ENCODE data around the gene EYA3.

EYA3 gene

DNA sequence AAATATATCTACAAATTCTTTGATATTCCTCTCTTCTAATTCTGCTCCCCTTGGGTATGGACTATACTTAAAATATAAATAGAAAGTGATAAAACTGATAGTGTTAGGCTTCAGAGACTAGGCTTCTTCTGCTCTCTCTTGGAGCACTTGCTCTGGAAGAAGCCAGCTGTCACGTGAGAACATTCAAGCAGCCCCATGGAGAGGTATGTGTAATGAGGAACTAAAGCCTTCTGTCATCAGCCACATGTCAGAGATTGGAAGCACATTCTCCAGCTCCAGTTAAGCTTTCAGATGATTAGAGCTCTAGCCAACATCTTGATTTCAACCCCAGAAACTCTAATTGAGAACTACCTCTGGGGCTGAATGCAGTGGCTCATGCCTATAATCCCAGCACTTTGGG is 94.3 kb downstream of the EYA3 start:
- H3K4me3 ChIP-seq (ENCODE audit: low read depth, low read length): no peak overlapping the region
- TF ChIP-seq, protein P1, sequence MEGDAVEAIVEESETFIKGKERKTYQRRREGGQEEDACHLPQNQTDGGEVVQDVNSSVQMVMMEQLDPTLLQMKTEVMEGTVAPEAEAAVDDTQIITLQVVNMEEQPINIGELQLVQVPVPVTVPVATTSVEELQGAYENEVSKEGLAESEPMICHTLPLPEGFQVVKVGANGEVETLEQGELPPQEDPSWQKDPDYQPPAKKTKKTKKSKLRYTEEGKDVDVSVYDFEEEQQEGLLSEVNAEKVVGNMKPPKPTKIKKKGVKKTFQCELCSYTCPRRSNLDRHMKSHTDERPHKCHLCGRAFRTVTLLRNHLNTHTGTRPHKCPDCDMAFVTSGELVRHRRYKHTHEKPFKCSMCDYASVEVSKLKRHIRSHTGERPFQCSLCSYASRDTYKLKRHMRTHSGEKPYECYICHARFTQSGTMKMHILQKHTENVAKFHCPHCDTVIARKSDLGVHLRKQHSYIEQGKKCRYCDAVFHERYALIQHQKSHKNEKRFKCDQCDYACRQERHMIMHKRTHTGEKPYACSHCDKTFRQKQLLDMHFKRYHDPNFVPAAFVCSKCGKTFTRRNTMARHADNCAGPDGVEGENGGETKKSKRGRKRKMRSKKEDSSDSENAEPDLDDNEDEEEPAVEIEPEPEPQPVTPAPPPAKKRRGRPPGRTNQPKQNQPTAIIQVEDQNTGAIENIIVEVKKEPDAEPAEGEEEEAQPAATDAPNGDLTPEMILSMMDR (IDR thresholded peaks at IDR 0.05; ENCODE audit: low read depth, low read length): no peak

DNA sequence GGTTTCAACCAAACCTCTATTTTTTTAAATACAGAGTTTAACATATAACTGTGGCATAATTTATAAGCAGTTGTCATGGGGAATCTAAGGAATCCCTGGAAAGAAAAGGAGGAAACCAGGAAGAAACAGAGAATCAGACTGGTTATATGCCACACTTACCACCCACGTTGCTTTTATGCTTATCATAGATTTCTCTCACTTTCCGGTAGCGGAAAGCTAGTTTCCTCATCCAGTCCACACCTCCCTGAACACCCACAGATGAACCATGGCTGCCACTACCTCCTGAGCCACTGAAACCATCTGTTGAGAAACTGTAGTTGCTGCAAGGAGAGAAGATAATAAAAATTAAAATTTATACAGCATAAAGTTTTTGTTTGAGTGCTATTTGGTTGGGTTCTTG is 95.2 kb downstream of the EYA3 start:
- no peak overlapping the region for H3K4me3 ChIP-seq (ENCODE audit: low read depth, low read length)
- TF ChIP-seq, protein P1 (IDR thresholded peaks at IDR 0.05; ENCODE audit: low read depth, low read length): no peak

DNA sequence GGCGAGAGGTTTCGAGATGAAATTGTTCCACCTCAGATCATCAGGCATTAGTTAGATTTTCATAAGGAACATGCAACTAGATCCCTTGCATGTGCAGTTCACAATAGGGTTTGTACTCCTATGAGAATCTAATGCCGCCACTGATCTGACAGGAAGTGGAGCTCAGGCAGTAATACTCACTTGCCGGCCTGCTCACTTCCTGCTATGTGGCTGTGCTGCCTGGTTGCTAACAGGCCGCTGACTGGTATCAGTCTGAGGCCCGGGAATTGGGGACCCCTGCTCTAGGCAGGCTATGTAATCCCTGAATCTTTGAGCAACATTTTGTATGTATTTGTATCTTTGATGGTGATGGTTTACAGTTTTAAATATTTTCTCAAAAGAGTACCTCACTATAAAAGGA is 96.1 kb downstream of the EYA3 start:
- H3K4me3 ChIP-seq (ENCODE audit: low read depth, low read length): no peak overlapping the region
- TF ChIP-seq, protein P1 (IDR thresholded peaks at IDR 0.05; ENCODE audit: low read depth, low read length): no peak

DNA sequence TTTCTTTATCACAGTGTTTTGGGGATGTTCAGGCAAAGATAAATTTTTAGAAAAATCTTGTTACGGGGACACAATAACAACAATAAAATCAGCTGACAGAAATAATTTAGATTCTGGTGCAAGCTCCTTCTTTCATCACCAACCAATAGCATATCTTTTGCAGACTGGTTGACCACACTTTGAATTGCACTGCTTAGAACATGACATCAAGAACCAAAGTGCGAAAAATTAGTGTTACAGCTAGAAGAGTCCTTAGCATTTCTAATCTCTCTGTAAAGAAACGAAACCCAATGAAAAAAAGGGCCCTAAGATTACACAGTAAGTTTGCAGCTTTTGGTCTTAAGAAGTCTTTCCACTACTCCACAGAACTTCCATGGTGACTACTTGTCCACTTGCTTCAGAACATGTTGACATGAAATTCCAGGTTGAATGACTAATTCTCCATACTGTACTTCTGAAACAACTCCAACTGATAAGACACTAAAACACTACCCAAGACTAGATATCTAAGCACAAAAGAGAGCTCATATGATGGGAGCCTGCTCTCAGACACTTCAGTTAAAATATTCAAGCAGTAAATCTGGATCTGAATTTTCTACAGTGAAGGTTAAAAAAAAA is 97.4 kb downstream of the EYA3 start:
- TF ChIP-seq, protein P1 (IDR thresholded peaks at IDR 0.05; ENCODE audit: low read depth, low read length): no peak
- H3K4me3 ChIP-seq (ENCODE audit: low read depth, low read length): no peak overlapping the region

DNA sequence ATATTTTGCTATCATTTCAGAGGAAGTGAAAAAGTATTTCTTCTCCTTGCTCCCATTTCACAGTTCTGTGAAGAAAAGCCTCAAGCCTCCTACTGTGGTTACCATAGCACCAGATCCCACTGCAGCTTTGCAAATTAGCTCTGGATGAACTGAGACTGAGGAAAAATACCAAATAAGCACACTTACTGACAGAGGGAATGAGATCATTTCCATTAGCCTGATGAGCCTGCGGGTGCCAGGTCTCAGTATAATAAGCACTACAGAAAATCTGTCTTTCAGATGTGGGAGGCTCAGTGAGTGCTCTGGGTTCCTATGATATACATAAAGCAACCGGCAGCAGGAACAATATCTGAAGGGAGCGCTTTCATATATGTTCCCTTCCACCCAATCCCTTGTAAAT is 107.3 kb downstream of the EYA3 start:
- TF ChIP-seq, protein P1 (IDR thresholded peaks at IDR 0.05; ENCODE audit: low read depth, low read length): no peak
- no peak overlapping the region for H3K4me3 ChIP-seq (ENCODE audit: low read depth, low read length)

DNA sequence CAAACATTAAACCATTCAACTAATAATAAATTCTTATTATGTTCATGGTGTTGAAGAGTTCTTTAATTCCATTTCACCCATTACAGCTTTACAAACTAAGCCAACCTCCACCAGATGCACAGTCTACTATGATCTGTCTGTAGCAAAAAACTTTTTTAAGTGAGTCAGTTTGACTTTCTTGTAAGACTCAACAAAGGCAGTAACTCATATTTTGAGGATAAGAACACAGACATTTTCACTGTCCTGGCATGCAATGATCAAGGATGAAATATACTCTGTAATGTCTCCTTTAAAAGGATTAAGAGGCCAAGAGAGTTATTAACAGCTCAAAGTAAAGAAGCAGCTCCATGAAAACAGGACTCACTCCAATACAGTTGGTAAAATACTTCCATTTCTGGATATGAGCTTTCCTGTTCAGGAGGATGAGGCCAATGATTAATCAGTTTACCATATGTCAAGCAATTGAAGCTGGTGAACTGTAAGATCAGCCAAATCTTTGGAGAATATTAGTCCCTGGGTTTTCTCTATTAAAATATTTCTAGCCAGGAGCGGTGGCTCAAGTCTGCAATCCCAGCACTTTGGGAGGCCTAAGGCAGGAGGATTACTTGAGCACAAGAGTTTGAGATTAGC is 108.1 kb downstream of the EYA3 start:
- no peak overlapping the region for H3K4me3 ChIP-seq (ENCODE audit: low read depth, low read length)
- TF ChIP-seq, protein P1 (IDR thresholded peaks at IDR 0.05; ENCODE audit: low read depth, low read length): no peak

DNA sequence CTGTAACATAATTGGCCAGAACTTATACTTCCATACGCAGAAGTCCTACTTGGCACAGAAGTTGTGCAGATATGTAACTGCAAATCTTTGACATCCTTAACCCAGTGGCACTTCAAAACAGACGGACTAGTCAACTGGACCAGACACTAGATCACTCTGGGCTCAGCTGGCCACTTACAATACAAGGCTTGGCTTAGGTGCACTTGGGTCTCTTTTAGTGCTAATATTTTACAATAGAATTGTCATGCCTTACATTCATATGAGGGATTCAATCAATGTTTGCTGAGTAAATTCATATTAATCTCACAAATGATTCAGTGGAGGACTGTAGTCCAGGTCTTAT is 108.6 kb downstream of the EYA3 start:
- TF ChIP-seq, protein P1 (IDR thresholded peaks at IDR 0.05; ENCODE audit: low read depth, low read length): peak; percentile 0; the same call in 1 of the 2 replicates

More for the DNA sequence above, 108.6 kb downstream of the EYA3 start:
- no peak overlapping the region for H3K4me3 ChIP-seq (ENCODE audit: low read depth, low read length)

Measured in WI38 (cell line).